CD14-positive monocyte (primary cell): Measurements from ENCODE around the gene CENPX. TPM values are rescaled to one million over a fixed set of nuclear protein-coding genes. Genes with fewer than 3 reads are reported as not detected.

Experiments
- DNase-seq, 3 donors: peaks; one replicate each; pipeline ENCODE4 v3.0.0-alpha.2; 2011 to 2022
- H2AFZ ChIP-seq: 2 replicates; pipeline ENCODE4 v1.6.0; 2012; ENCODE audit warnings: mild to moderate bottlenecking, low read depth, low read length, inconsistent platforms; ENCODE audit not compliant: insufficient read depth, poor library complexity, severe bottlenecking
- H3K27ac ChIP-seq, 2 donors: 1 replicate in 1 of 2; 2 replicates in 1 of 2; pipeline ENCODE4 v1.5.1; 2012 to 2013; ENCODE audit warnings: low read length in 2 of 2, control low read depth in 1 of 2, inconsistent platforms in 1 of 2, low read depth in 1 of 2, mild to moderate bottlenecking in 1 of 2
- H3K27me3 ChIP-seq, 2 donors: one replicate each; pipeline versions ENCODE4 v1.6.0 to v1.6.1; 2011 to 2013; ENCODE audit warnings: low read length in 2 of 2; ENCODE audit not compliant: control insufficient read depth in 2 of 2, insufficient read depth in 2 of 2
- H3K36me3 ChIP-seq, 2 donors: replicated peaks in 1 of 2; 1 replicate in 1 of 2; 2 replicates in 1 of 2; pipeline versions ENCODE4 v1.5.1 to v1.6.1; 2012 to 2013; ENCODE audit warnings: low read length in 2 of 2, control low read depth in 1 of 2, inconsistent platforms in 1 of 2, mild to moderate bottlenecking in 1 of 2; ENCODE audit not compliant: insufficient read depth in 2 of 2, control insufficient read depth in 1 of 2
- H3K4me1 ChIP-seq, 2 donors: 1 replicate in 1 of 2; 2 replicates in 1 of 2; pipeline versions ENCODE4 v1.5.1 to v1.6.1; 2012 to 2013; ENCODE audit warnings: low read length in 2 of 2, control low read depth in 1 of 2, inconsistent platforms in 1 of 2, mild to moderate bottlenecking in 1 of 2, moderate library complexity in 1 of 2; ENCODE audit not compliant: insufficient read depth in 2 of 2, control insufficient read depth in 1 of 2
- H3K4me2 ChIP-seq: replicated peaks from 2 replicates; pipeline ENCODE3; 2012; ENCODE audit warnings: low read length, moderate library complexity, mild to moderate bottlenecking; ENCODE audit not compliant: poor library complexity, severe bottlenecking; ENCODE audit errors: extremely low read depth
- H3K4me3 ChIP-seq, 3 experiments: fragments of 200-600 bp in 1 of 3; sonication (generic) in 1 of 3; replicated peaks in 1 of 3; 1 replicate in 2 of 3; 2 replicates in 1 of 3; pipeline ENCODE4 v1.5.1; 2011 to 2013; ENCODE audit warnings: low read length in 3 of 3, mild to moderate bottlenecking in 3 of 3, control low read depth in 2 of 3, low read depth in 2 of 3, inconsistent platforms in 1 of 3, moderate library complexity in 1 of 3
- H3K79me2 ChIP-seq: 2 replicates; pipeline ENCODE4 v1.6.0; 2012; ENCODE audit warnings: mild to moderate bottlenecking, control low read depth, inconsistent platforms, low read length, moderate library complexity; ENCODE audit not compliant: insufficient read depth
- H3K9ac ChIP-seq: 2 replicates; pipeline ENCODE4 v1.6.0; 2017; ENCODE audit warnings: low read length, mild to moderate bottlenecking; ENCODE audit not compliant: insufficient read depth, poor library complexity, severe bottlenecking
- H3K9me3 ChIP-seq, 2 donors: replicated peaks in 1 of 2; 1 replicate in 1 of 2; 2 replicates in 1 of 2; pipeline versions ENCODE4 v1.5.1 to v1.6.1; 2012 to 2013; ENCODE audit warnings: low read length in 2 of 2, control low read depth in 1 of 2; ENCODE audit not compliant: control insufficient read depth in 1 of 2, insufficient read depth in 1 of 2
- H4K20me1 ChIP-seq: 2 replicates; pipeline ENCODE4 v1.6.0; 2012; ENCODE audit warnings: mild to moderate bottlenecking, low read length, control low read depth, moderate library complexity; ENCODE audit not compliant: insufficient read depth
- H3K27ac Mint-ChIP-seq, 7 donors: one replicate each; pipeline ENCODE4 v1.8.0; 2020; ENCODE audit warnings: mild to moderate bottlenecking in 7 of 7, mixed read lengths in 7 of 7, moderate library complexity in 6 of 7, inconsistent platforms in 2 of 7
- H3K27me3 Mint-ChIP-seq, 3 donors: one replicate each; pipeline ENCODE4 v1.8.0; 2021 to 2022; ENCODE audit warnings: low read depth in 3 of 3, mild to moderate bottlenecking in 3 of 3, mixed read lengths in 3 of 3, moderate library complexity in 3 of 3, inconsistent platforms in 1 of 3
- H3K36me3 Mint-ChIP-seq, 2 donors: one replicate each; pipeline ENCODE4 v1.8.0; 2020; ENCODE audit warnings: mixed read lengths in 2 of 2, inconsistent platforms in 1 of 2, mild to moderate bottlenecking in 1 of 2
- H3K4me1 Mint-ChIP-seq: one replicate; pipeline ENCODE4 v1.8.0; 2020; ENCODE audit warnings: mild to moderate bottlenecking, mixed read lengths
- H3K4me3 Mint-ChIP-seq, 2 donors: one replicate each; pipeline ENCODE4 v1.8.0; 2020; ENCODE audit warnings: mild to moderate bottlenecking in 2 of 2, mixed read lengths in 2 of 2, moderate library complexity in 1 of 2
- H3K9me3 Mint-ChIP-seq, 7 donors: one replicate each; pipeline ENCODE4 v1.8.0; 2020 to 2022; ENCODE audit warnings: mixed read lengths in 7 of 7, mild to moderate bottlenecking in 6 of 7, moderate library complexity in 6 of 7, inconsistent platforms in 2 of 7
- WGBS: methylation state at CpG from one replicate; pipeline ENCODE4 v1.1.5; 2013; ENCODE audit warnings: missing lambda C conversion rate; ENCODE audit not compliant: insufficient coverage; 5-methylcytosine and 5-hydroxymethylcytosine counted together
- intact Hi-C, 2 donors: fragments of 100-400 bp; cut with micrococcal nuclease; formaldehyde crosslinking; loops; one replicate each; pipeline versions ENCODE4 v1.15.0 to v1.15.1; 2023
- polyA plus RNA-seq, 3 donors: library from polyadenylated mRNA; depleted of rRNA in 1 of 3; unstranded in 2 of 3; stranded (reverse) in 1 of 3; fragments of 300-500 nt in 2 of 3; fragments of >200 nt in 1 of 3; fragmentation: Illumina TruSeq in 2 of 3; gene quantifications; 1 replicate in 2 of 3; 2 replicates in 1 of 3; pipeline ENCODE4 v1.2.3, GENCODE V29; 2012 to 2021
- TF ChIP-seq, protein P1 (sequence below): fragments of 200-600 bp; IDR thresholded peaks from one replicate; pipeline ENCODE4 v1.8.0; 2022; ENCODE audit warnings: antibody characterized with exemption, mild to moderate bottlenecking

CENPX gene
- polyA plus RNA-seq, 3 donors = 47.7 to 57.0 (median 55.9) TPM

DNA sequence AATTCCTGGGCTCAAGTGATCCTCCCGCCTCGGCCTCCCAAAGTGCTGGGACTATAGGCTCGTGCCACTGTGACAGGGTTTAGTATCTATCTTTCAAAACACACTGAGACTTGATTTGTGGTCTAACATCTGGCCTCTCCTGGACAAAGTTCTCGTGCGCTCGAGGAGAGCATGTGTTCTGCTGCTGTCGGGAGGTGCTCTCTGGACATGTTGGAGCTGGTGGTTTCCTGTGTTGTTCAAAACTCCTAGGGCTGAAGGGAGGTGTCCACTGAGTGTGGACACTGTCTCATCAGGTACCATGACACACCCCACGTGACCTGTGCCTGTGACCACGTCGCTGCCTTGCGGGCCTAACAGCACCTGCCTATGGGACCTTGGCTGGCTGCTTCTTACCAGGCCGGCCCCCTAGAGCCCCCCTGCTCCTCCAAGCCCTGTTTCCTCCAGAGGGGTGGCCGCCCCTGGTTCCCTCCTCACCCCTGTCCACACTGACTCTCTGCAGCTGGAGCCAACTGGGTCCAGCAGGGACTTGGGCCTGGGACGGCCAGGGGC lies 23.3 kb upstream of the CENPX start:
- Histone ChIP-seq H3K36me3 (peaks cover 20 to 28% of the 10 kb centered on the region in 2 donors), H3K9me3 (no peaks in the 10 kb centered on the region), H3K79me2 (peaks cover 3% of the 10 kb centered on the region), H3K27me3 (no peaks in the 10 kb centered on the region), H3K4me3 (no peak overlapping the region), H3K4me2 (no peak overlapping the region), H4K20me1 (no peaks in the 10 kb centered on the region), H3K9ac (no peak overlapping the region), H2AFZ (no peak overlapping the region), H3K4me1 (peaks cover 7 to 11% of the 10 kb centered on the region in 2 donors), H3K27ac (no peak overlapping the region)
- H3K9me3 Mint-ChIP-seq = peaks cover 0 to 2% (median 0%) of the 10 kb centered on the region in 7 donors
- DNase-seq = no peak
- TF ChIP-seq, protein P1, sequence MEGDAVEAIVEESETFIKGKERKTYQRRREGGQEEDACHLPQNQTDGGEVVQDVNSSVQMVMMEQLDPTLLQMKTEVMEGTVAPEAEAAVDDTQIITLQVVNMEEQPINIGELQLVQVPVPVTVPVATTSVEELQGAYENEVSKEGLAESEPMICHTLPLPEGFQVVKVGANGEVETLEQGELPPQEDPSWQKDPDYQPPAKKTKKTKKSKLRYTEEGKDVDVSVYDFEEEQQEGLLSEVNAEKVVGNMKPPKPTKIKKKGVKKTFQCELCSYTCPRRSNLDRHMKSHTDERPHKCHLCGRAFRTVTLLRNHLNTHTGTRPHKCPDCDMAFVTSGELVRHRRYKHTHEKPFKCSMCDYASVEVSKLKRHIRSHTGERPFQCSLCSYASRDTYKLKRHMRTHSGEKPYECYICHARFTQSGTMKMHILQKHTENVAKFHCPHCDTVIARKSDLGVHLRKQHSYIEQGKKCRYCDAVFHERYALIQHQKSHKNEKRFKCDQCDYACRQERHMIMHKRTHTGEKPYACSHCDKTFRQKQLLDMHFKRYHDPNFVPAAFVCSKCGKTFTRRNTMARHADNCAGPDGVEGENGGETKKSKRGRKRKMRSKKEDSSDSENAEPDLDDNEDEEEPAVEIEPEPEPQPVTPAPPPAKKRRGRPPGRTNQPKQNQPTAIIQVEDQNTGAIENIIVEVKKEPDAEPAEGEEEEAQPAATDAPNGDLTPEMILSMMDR = no peak
- H3K27ac Mint-ChIP-seq = peak overlapping the region in 1 of 7 donors; percentile 3
- no peak overlapping the region for H3K4me3 Mint-ChIP-seq
- WGBS = 86% methylated on average over 10 of the region's 14 CpGs
- peaks cover 0 to 2% (median 2%) of the 10 kb centered on the region in 3 donors for H3K27me3 Mint-ChIP-seq
- H3K36me3 Mint-ChIP-seq = peaks cover 17 to 34% of the 10 kb centered on the region in 2 donors
- peaks cover 13% of the 10 kb centered on the region for H3K4me1 Mint-ChIP-seq
- intact Hi-C loops = no loop called here

DNA sequence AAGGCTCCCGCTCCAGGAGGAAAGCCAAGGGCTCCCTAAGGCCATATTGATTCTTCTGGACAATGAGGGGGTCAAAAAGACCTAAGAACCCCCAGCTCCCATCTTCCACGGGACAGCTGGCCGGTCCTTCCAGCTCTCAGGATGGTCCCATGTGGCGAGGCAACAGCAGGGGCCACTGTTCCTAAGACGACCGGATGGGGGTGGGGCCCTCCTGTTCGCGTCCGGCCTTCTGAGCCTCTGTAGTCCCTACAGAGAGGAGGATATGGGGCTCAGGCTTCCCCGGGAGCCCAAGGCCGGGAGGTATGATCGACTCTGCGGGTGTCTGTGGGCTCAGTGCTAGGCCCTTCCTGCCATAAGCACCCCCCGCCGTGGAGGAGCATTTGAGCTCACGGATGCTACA lies 20.8 kb upstream of the CENPX start:
- peaks cover 0 to 2% (median 0%) of the 10 kb centered on the region in 7 donors for H3K9me3 Mint-ChIP-seq
- Histone ChIP-seq H3K36me3 (peaks cover 17 to 18% of the 10 kb centered on the region in 2 donors), H4K20me1 (no peaks in the 10 kb centered on the region), H3K9me3 (no peaks in the 10 kb centered on the region), H3K27me3 (no peaks in the 10 kb centered on the region), H3K79me2 (no peaks in the 10 kb centered on the region), H3K4me3 (no peak overlapping the region), H3K27ac (no peak overlapping the region), H3K4me1 (peaks cover 6 to 9% of the 10 kb centered on the region in 2 donors), H3K9ac (no peak overlapping the region), H3K4me2 (no peak overlapping the region), H2AFZ (no peak overlapping the region)
- H3K27ac Mint-ChIP-seq = no peak overlapping the region
- H3K4me3 Mint-ChIP-seq = no peak overlapping the region
- WGBS = 92% methylated on average over 10 of the region's 16 CpGs
- intact Hi-C loops = no loop called here
- TF ChIP-seq, protein P1 = no peak
- peaks cover 1 to 4% (median 2%) of the 10 kb centered on the region in 3 donors for H3K27me3 Mint-ChIP-seq
- peaks cover 13% of the 10 kb centered on the region for H3K4me1 Mint-ChIP-seq
- DNase-seq = no peak
- peaks cover 13 to 18% of the 10 kb centered on the region in 2 donors for H3K36me3 Mint-ChIP-seq
